ENCODE data around the gene POP4. TPM values are rescaled to one million over a fixed set of nuclear protein-coding genes. Genes with fewer than 3 reads are reported as not detected.

Gene POP4
- total RNA-seq, 2 donors from 2014 or later: 52.4 to 87.5 TPM

GRCh38 chr19:29606420-29606747 is 301 bp downstream of the POP4 start:
- Histone ChIP-seq H3K4me3 (peak overlapping the region; percentile 76), H3K36me3 (no peaks in the 10 kb centered on the region), H3K4me1 (peaks cover 8% of the 10 kb centered on the region), H3K27me3 (no peaks in the 10 kb centered on the region), H3K9ac (ENCODE audit: low read depth in 2 of 2, low read length in 2 of 2) (peak overlapping the region; percentile 86 to 98), H3K9me3 (no peaks in the 10 kb centered on the region), H3K27ac (peak overlapping the region; percentile 81)
- TF ChIP-seq CTCF (IDR thresholded peaks at IDR 0.05): no peak
- DNase-seq: peak; percentile 25
- intact Hi-C loops (cut with DNase I): no loop called here

- no peak overlapping the region for H3K27ac ChIP-seq
- H3K9ac ChIP-seq (ENCODE audit: low read depth in 2 of 2, low read length in 2 of 2): no peak overlapping the region
- peaks cover 8% of the 10 kb centered on the region for H3K4me1 ChIP-seq
- H3K27me3 ChIP-seq: no peaks in the 10 kb centered on the region
- H3K9me3 ChIP-seq: no peaks in the 10 kb centered on the region
- TF ChIP-seq CTCF (IDR thresholded peaks at IDR 0.05): no peak
- no peak overlapping the region for H3K4me3 ChIP-seq
- H3K36me3 ChIP-seq: peaks cover 10% of the 10 kb centered on the region
- DNase-seq: no peak
- intact Hi-C loops (cut with DNase I): loop anchor here (2.0 to 10.0 kb wide), 3 partner anchors 48 to 107 kb away; no protein-coding TSS in a partner anchor
Observed at GRCh38 chr19:29609636-29610035, 3.6 kb downstream of the POP4 start.

GRCh38 chr19:29610213-29610573 is 4.1 kb downstream of the POP4 start:
- H3K9ac ChIP-seq (ENCODE audit: low read depth in 2 of 2, low read length in 2 of 2): no peak overlapping the region
- H3K27me3 ChIP-seq: no peaks in the 10 kb centered on the region
- no peaks in the 10 kb centered on the region for H3K9me3 ChIP-seq
- H3K27ac ChIP-seq: no peak overlapping the region
- peaks cover 6% of the 10 kb centered on the region for H3K4me1 ChIP-seq
- H3K36me3 ChIP-seq: peaks cover 10% of the 10 kb centered on the region
- TF ChIP-seq CTCF (IDR thresholded peaks at IDR 0.05): no peak
- H3K4me3 ChIP-seq: no peak overlapping the region
- intact Hi-C loops (cut with DNase I): loop anchor here (2.0 to 10.0 kb wide), 3 partner anchors 47 to 107 kb away; no protein-coding TSS in a partner anchor
- DNase-seq: no peak

- DNase-seq: peak; percentile 74
- H3K36me3 ChIP-seq: peaks cover 10% of the 10 kb centered on the region
- intact Hi-C loops (cut with DNase I): loop anchor here (2.0 to 10.0 kb wide), 3 partner anchors 47 to 106 kb away; no protein-coding TSS in a partner anchor
Observed at GRCh38 chr19:29610574-29611271, 4.6 kb downstream of the POP4 start.

GRCh38 chr19:29612121-29612520 is 6.0 kb downstream of the POP4 start:
- TF ChIP-seq CTCF (IDR thresholded peaks at IDR 0.05): no peak
- Histone ChIP-seq H3K27me3 (no peaks in the 10 kb centered on the region), H3K4me3 (no peak overlapping the region), H3K27ac (no peak overlapping the region), H3K9me3 (no peaks in the 10 kb centered on the region), H3K9ac (ENCODE audit: low read depth in 2 of 2, low read length in 2 of 2) (no peak overlapping the region), H3K36me3 (peaks cover 10% of the 10 kb centered on the region), H3K4me1 (no peaks in the 10 kb centered on the region)
- intact Hi-C loops (cut with DNase I): loop anchor here (5.0 to 10.0 kb wide), 2 partner anchors 45 to 83 kb away; no protein-coding TSS in a partner anchor
- DNase-seq: no peak

More at GRCh38 chr19:29610574-29611271, 4.6 kb downstream of the POP4 start:
- Histone ChIP-seq H3K27ac (no peak overlapping the region), H3K4me1 (peaks cover 4% of the 10 kb centered on the region), H3K9me3 (no peaks in the 10 kb centered on the region), H3K9ac (ENCODE audit: low read depth in 2 of 2, low read length in 2 of 2) (no peak overlapping the region), H3K4me3 (no peak overlapping the region), H3K27me3 (no peaks in the 10 kb centered on the region)
- TF ChIP-seq CTCF (IDR thresholded peaks at IDR 0.05): peak; percentile 83

Data from colonic mucosa (tissue), 4 donors.